ENCODE results near the gene SLC1A6. TPM values are rescaled to one million over a fixed set of nuclear protein-coding genes. Genes with fewer than 3 reads are reported as not detected.

SLC1A6 gene
- total and polyA plus RNA-seq, 2 donors (not counting 1 experiment from before 2014, with no cell fraction given) = not detected

GRCh38 chr19:14915116-14915515, 64.5 kb downstream of the SLC1A6 start:
- Histone ChIP-seq H3K27ac (ENCODE audit: insufficient read depth, low read length) (no peak overlapping the region), H3K4me2 (ENCODE audit: extremely low read depth, insufficient read depth, low read length) (no peak overlapping the region), H2AFZ (ENCODE audit: low read length) (no peak overlapping the region), H3K4me1 (ENCODE audit: control insufficient read depth, extremely low read depth, insufficient read depth, low read length) (no peaks in the 10 kb centered on the region), H3K9me3 (ENCODE audit: control insufficient read depth, insufficient read depth, low read depth, low read length) (no peaks in the 10 kb centered on the region), H3K36me3 (ENCODE audit: control insufficient read depth, insufficient read depth, low read length) (no peaks in the 10 kb centered on the region), H4K20me1 (ENCODE audit: control insufficient read depth, extremely low read depth, insufficient read depth, low read length) (no peaks in the 10 kb centered on the region), H3K9ac (ENCODE audit: insufficient read depth, low read length) (no peak overlapping the region), H3K79me2 (ENCODE audit: control insufficient read depth, insufficient read depth, low read length) (no peaks in the 10 kb centered on the region), H3K27me3 (ENCODE audit: control insufficient read depth, insufficient read depth, low read length) (no peaks in the 10 kb centered on the region), H3K4me3 (replicated peaks in 1 of 4; ENCODE audit: control extremely low read depth in 1 of 4, insufficient read depth in 1 of 4, low read depth in 3 of 4, low read length in 4 of 4) (no peak overlapping the region)
- TF ChIP-seq CTCF (conservative IDR thresholded peaks at IDR 0.05 in 1 of 2, IDR thresholded peaks at IDR 0.05 in 1 of 2; ENCODE audit: low read depth in 1 of 2, low read length in 2 of 2) (no peak), EZH2 (IDR thresholded peaks at IDR 0.05; ENCODE audit: low read length, missing control alignments) (no peak)
- DNase-seq (ENCODE audit: low read depth in 2 of 2) = no peak

GRCh38 chr19:14906711-14907110, 73.0 kb downstream of the SLC1A6 start:
- Histone ChIP-seq H3K36me3 (ENCODE audit: control insufficient read depth, insufficient read depth, low read length) (no peaks in the 10 kb centered on the region), H3K9me3 (ENCODE audit: control insufficient read depth, insufficient read depth, low read depth, low read length) (no peaks in the 10 kb centered on the region), H2AFZ (ENCODE audit: low read length) (no peak overlapping the region), H3K4me2 (ENCODE audit: extremely low read depth, insufficient read depth, low read length) (no peak overlapping the region), H3K79me2 (ENCODE audit: control insufficient read depth, insufficient read depth, low read length) (no peaks in the 10 kb centered on the region), H4K20me1 (ENCODE audit: control insufficient read depth, extremely low read depth, insufficient read depth, low read length) (no peaks in the 10 kb centered on the region), H3K4me1 (ENCODE audit: control insufficient read depth, extremely low read depth, insufficient read depth, low read length) (no peaks in the 10 kb centered on the region), H3K4me3 (replicated peaks in 1 of 4; ENCODE audit: control extremely low read depth in 1 of 4, insufficient read depth in 1 of 4, low read depth in 3 of 4, low read length in 4 of 4) (no peak overlapping the region), H3K9ac (ENCODE audit: insufficient read depth, low read length) (no peak overlapping the region), H3K27ac (ENCODE audit: insufficient read depth, low read length) (no peak overlapping the region), H3K27me3 (ENCODE audit: control insufficient read depth, insufficient read depth, low read length) (no peaks in the 10 kb centered on the region)
- TF ChIP-seq EZH2 (IDR thresholded peaks at IDR 0.05; ENCODE audit: low read length, missing control alignments) = no peak
- no peak for TF ChIP-seq CTCF (conservative IDR thresholded peaks at IDR 0.05 in 1 of 2, IDR thresholded peaks at IDR 0.05 in 1 of 2; ENCODE audit: low read depth in 1 of 2, low read length in 2 of 2)
- no peak for DNase-seq (ENCODE audit: low read depth in 2 of 2)

DNA sequence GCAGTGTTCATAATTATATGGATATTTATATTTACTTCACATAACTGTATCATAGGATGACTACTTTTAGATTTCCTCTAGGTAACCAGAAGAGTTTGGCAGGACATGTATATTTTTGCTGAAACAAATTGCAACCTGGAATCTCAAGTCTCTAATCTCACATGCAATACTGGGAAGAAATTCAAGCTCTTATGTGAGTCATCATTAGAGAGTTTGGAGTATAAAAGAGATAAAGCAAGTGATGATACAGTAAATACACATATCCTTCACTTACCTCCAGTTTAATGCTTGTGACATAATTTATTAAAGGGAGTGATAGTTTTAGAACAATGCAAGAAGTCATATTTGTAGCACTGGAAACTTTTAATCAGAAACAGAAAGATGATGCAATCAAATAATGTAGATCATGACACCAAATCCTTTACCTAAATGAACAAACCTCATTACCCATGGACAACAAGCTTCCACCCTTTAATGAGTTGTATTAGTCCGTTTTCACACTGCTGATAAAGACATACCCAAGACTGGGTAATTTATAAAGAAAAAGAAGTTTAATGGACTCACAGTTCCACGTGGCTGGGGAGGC, 77.9 kb downstream of the SLC1A6 start:
- no peak overlapping the region for H3K27ac ChIP-seq (ENCODE audit: insufficient read depth, low read length)
- H3K4me3 ChIP-seq (replicated peaks in 1 of 4; ENCODE audit: control extremely low read depth in 1 of 4, insufficient read depth in 1 of 4, low read depth in 3 of 4, low read length in 4 of 4) = no peak overlapping the region
- no peak for DNase-seq (ENCODE audit: low read depth in 2 of 2)
- no peak for TF ChIP-seq EZH2 (IDR thresholded peaks at IDR 0.05; ENCODE audit: low read length, missing control alignments)
- no peak overlapping the region for H3K9ac ChIP-seq (ENCODE audit: insufficient read depth, low read length)
- H3K4me1 ChIP-seq (ENCODE audit: control insufficient read depth, extremely low read depth, insufficient read depth, low read length) = no peaks in the 10 kb centered on the region
- no peaks in the 10 kb centered on the region for H3K79me2 ChIP-seq (ENCODE audit: control insufficient read depth, insufficient read depth, low read length)
- no peaks in the 10 kb centered on the region for H3K9me3 ChIP-seq (ENCODE audit: control insufficient read depth, insufficient read depth, low read depth, low read length)
- no peak overlapping the region for H3K4me2 ChIP-seq (ENCODE audit: extremely low read depth, insufficient read depth, low read length)
- no peaks in the 10 kb centered on the region for H4K20me1 ChIP-seq (ENCODE audit: control insufficient read depth, extremely low read depth, insufficient read depth, low read length)
- H3K36me3 ChIP-seq (ENCODE audit: control insufficient read depth, insufficient read depth, low read length) = no peaks in the 10 kb centered on the region
- no peaks in the 10 kb centered on the region for H3K27me3 ChIP-seq (ENCODE audit: control insufficient read depth, insufficient read depth, low read length)
- no peak overlapping the region for H2AFZ ChIP-seq (ENCODE audit: low read length)

Other genes with a start within 250 kb of the SLC1A6 start
- under 0.01 TPM in 2 replicates for gene ADGRE2, start 201.3 kb downstream of the SLC1A6 start, total RNA-seq
- 0.07 and 0.15 TPM in 2 replicates for gene ADGRE2, start 201.3 kb downstream of the SLC1A6 start, polyA plus RNA-seq
- not detected in 2 replicates for gene OR7A5, start 144.7 kb downstream of the SLC1A6 start, total RNA-seq
- gene OR7A5, start 144.7 kb downstream of the SLC1A6 start, polyA plus RNA-seq = not detected in 2 replicates
- not detected in 2 replicates for gene OR7C1, start 144.7 kb downstream of the SLC1A6 start, total RNA-seq
- not detected in 2 replicates for gene OR7C1, start 144.7 kb downstream of the SLC1A6 start, polyA plus RNA-seq
- gene OR7A10, start 130.9 kb downstream of the SLC1A6 start, total RNA-seq = not detected in 2 replicates
- gene OR7A10, start 130.9 kb downstream of the SLC1A6 start, polyA plus RNA-seq = not detected in 2 replicates
- not detected in 2 replicates for gene OR7A17, start 93.7 kb downstream of the SLC1A6 start, total RNA-seq
- gene OR7A17, start 93.7 kb downstream of the SLC1A6 start, polyA plus RNA-seq = not detected in 2 replicates
- gene OR7C2, start 38.4 kb downstream of the SLC1A6 start, total RNA-seq = not detected in 2 replicates
- gene OR7C2, start 38.4 kb downstream of the SLC1A6 start, polyA plus RNA-seq = not detected in 2 replicates
- not detected in 2 replicates for gene CASP14, start 69.6 kb upstream of the SLC1A6 start, total RNA-seq
- gene CASP14, start 69.6 kb upstream of the SLC1A6 start, polyA plus RNA-seq = not detected in 2 replicates
- gene OR1I1, start 102.3 kb upstream of the SLC1A6 start, total RNA-seq = not detected in 2 replicates
- gene OR1I1, start 102.3 kb upstream of the SLC1A6 start, polyA plus RNA-seq = not detected in 2 replicates
- gene SYDE1, start 127.5 kb upstream of the SLC1A6 start, total RNA-seq = 17.5 and 21.0 TPM in 2 replicates
- 27.9 and 28.6 TPM in 2 replicates for gene SYDE1, start 127.5 kb upstream of the SLC1A6 start, polyA plus RNA-seq
- 18.2 and 26.4 TPM in 2 replicates for gene NOTCH3, start 221.1 kb upstream of the SLC1A6 start, total RNA-seq
- gene NOTCH3, start 221.1 kb upstream of the SLC1A6 start, polyA plus RNA-seq = 3.9 and 42.6 TPM in 2 replicates